HepG2 (cell line): Measurements from ENCODE around the gene PLCD4. TPM values are rescaled to one million over a fixed set of nuclear protein-coding genes. Genes with fewer than 3 reads are reported as not detected.

Experiments
- ATAC-seq: fragments of 200-7000 bp; cut with Tn5 transposase; 3 replicates; pipeline ENCODE4 v1.9.1; 2020; ENCODE audit warnings: mild to moderate bottlenecking, moderate library complexity
- BruUV-seq: library from RNA; stranded (reverse); fragments of 400-500 nt; replicated peaks from 2 replicates; lab custom pipeline; 2021; lab: Mats Ljungman, UMichigan
- CTCF ChIA-PET: fragments of 300-600 bp; formaldehyde crosslinking; extraction: SDS; loops from one replicate; lab custom pipeline; 2021; ENCODE audit warnings: low total read pairs, inconsistent platforms, low intra/inter-chr PET ratio; lab: Yijun Ruan, JAX
- POLR2A ChIA-PET: fragments of 350-600 bp; sonication (Branson Sonifier 250); formaldehyde crosslinking; loops from one replicate; lab custom pipeline; 2020; ENCODE audit warnings: antibody characterized with exemption, inconsistent platforms; lab: Yijun Ruan, JAX
- DNase-seq: peaks from one replicate; pipeline ENCODE4 v3.0.0-alpha.2; 2015; ENCODE audit warnings: low spot score
- FAIRE-seq: peaks from 3 replicates; lab custom pipeline; 2011; peaks lifted over from hg19 to GRCh38; lab: Jason Lieb, UNC
- H2AFZ ChIP-seq: one replicate; pipeline ENCODE4 v1.6.1; 2011; ENCODE audit warnings: low read length, inconsistent platforms
- H3K27ac ChIP-seq: fragments of 300-600 bp; 3 replicates; pipeline ENCODE4 v1.8.0; 2011; ENCODE audit warnings: mixed run types, mild to moderate bottlenecking, mixed read lengths, low read length, inconsistent platforms; ENCODE audit not compliant: insufficient read depth; ENCODE audit errors: extremely low read length
- H3K27me3 ChIP-seq, 2 experiments: fragments of 200-600 bp in 1 of 2; 2 replicates in 1 of 2; 3 replicates in 1 of 2; pipeline versions ENCODE4 v1.6.0 to v1.8.0; 2011; ENCODE audit warnings: low read length in 2 of 2, mild to moderate bottlenecking in 2 of 2, moderate library complexity in 2 of 2, inconsistent platforms in 1 of 2; ENCODE audit not compliant: insufficient read depth in 2 of 2, control insufficient read depth in 1 of 2
- H3K36me3 ChIP-seq, 2 experiments: fragments of 200-600 bp in 1 of 2; replicated peaks in 1 of 2; 2 replicates in 1 of 2; 3 replicates in 1 of 2; pipeline versions ENCODE4 v1.5.1 to v1.8.0; 2011; ENCODE audit warnings: low read length in 2 of 2, inconsistent platforms in 1 of 2; ENCODE audit not compliant: insufficient read depth in 2 of 2, control insufficient read depth in 1 of 2
- H3K4me1 ChIP-seq: 2 replicates; pipeline ENCODE4 v1.5.1; 2012; ENCODE audit warnings: low read length, inconsistent platforms; ENCODE audit not compliant: insufficient read depth
- H3K4me2 ChIP-seq: 2 replicates; pipeline ENCODE4 v1.6.0; 2011; ENCODE audit warnings: low read depth, low read length, inconsistent platforms
- H3K4me3 ChIP-seq, 3 experiments: fragments of 200-600 bp in 1 of 3; sonication (generic), shearing (Covaris generic) in 1 of 3; replicated peaks in 1 of 3; 2 replicates each; pipeline ENCODE4 v1.5.1; 2011 to 2016; ENCODE audit warnings: low read length in 3 of 3, inconsistent platforms in 2 of 3, low read depth in 2 of 3, mild to moderate bottlenecking in 2 of 3, control low read depth in 1 of 3, mixed read lengths in 1 of 3; ENCODE audit not compliant: insufficient read depth in 1 of 3
- H3K79me2 ChIP-seq: one replicate; pipeline ENCODE4 v1.6.1; 2011; ENCODE audit warnings: low read length, inconsistent platforms; ENCODE audit not compliant: insufficient read depth
- H3K9ac ChIP-seq: 2 replicates; pipeline ENCODE4 v1.6.0; 2011; ENCODE audit warnings: mild to moderate bottlenecking, low read depth, low read length, inconsistent platforms; ENCODE audit not compliant: insufficient read depth
- H3K9me3 ChIP-seq: 2 replicates; pipeline ENCODE4 v1.5.1; 2012; ENCODE audit warnings: mild to moderate bottlenecking, low read length
- H4K20me1 ChIP-seq: 2 replicates; pipeline ENCODE4 v1.6.0; 2011; ENCODE audit warnings: inconsistent platforms, mild to moderate bottlenecking, low read length, moderate library complexity; ENCODE audit not compliant: insufficient read depth
- DRAP1 ChIP-seq: IDR thresholded peaks from 2 replicates; pipeline ENCODE4 v1.6.1; 2016; ENCODE audit warnings: missing genetic modification reagents, missing compliant biosample characterization
- RNF219 ChIP-seq: sonication (generic); formaldehyde crosslinking; IDR thresholded peaks from 2 replicates; pipeline ENCODE4 v1.5.0; 2020; ENCODE audit warnings: mild to moderate bottlenecking, missing genetic modification reagents
- TMF1 ChIP-seq: sonication (generic); formaldehyde crosslinking; IDR thresholded peaks from 2 replicates; pipeline ENCODE4 v1.8.1; 2022; ENCODE audit warnings: low read depth, missing genetic modification reagents
- WGBS: methylation state at CpG from one replicate; pipeline ENCODE4 v1.1.6; 2017; ENCODE audit warnings: low lambda C conversion rate; 5-methylcytosine and 5-hydroxymethylcytosine counted together
- in situ Hi-C: cut with HindIII; loops from 2 replicates; pipeline ENCODE4 v1.10.0; 2017; ENCODE audit warnings: low pct_unique_long_range_greater_than_20kb; ENCODE audit not compliant: extremely low pct_ligation_motif_present
- intact Hi-C: fragments of 100-400 bp; cut with micrococcal nuclease; formaldehyde crosslinking; loops from one replicate; pipeline ENCODE4 v1.10.0; 2022; ENCODE audit not compliant: unreplicated experiment
- polyA plus RNA-seq, 8 experiments: library from polyadenylated mRNA; depleted of rRNA in 3 of 8; stranded (reverse) in 7 of 8; unstranded in 1 of 8; fragments of >200 nt; fragmentation: Illumina TruSeq in 4 of 8; extraction: Trizol in 4 of 8; gene quantifications; 2 replicates each; pipeline versions ENCODE4 v1.2.1 to v1.2.3, GENCODE V29; 2011 to 2016; ENCODE audit warnings: low read depth in 4 of 8, missing spikeins in 1 of 8, mixed read lengths in 1 of 8; ENCODE audit not compliant: insufficient read depth in 1 of 8
- total RNA-seq, 5 experiments: library from RNA; depleted of rRNA; stranded (reverse); fragments of >200 nt; fragmentation: Illumina TruSeq; extraction: Trizol; gene quantifications; 2 replicates each; pipeline ENCODE4 v1.2.3, GENCODE V29; 2016; ENCODE audit warnings: low read depth in 1 of 5
- TF ChIP-seq, protein P1 (sequence below): sonication (generic); formaldehyde crosslinking; IDR thresholded peaks from 2 replicates; pipeline ENCODE4 v1.5.0; 2020; ENCODE audit warnings: mild to moderate bottlenecking, missing genetic modification reagents
- TF ChIP-seq, protein P2 (sequence below): sonication (generic); formaldehyde crosslinking; IDR thresholded peaks from 2 replicates; pipeline ENCODE4 v1.5.1; 2020; ENCODE audit warnings: missing genetic modification reagents, mild to moderate bottlenecking, borderline replicate concordance

The PLCD4 gene
- total and polyA plus RNA-seq, 2 of the 13 experiments (the other 11 are each of a cell fraction or from before 2014, with no cell fraction given) = 0.26 TPM; not detected in 1

- TF ChIP-seq DRAP1 (CRISPR knock-in tag) = no peak
- no peak for TF ChIP-seq RNF219 (CRISPR knock-in tag)
- TF ChIP-seq, protein P1, sequence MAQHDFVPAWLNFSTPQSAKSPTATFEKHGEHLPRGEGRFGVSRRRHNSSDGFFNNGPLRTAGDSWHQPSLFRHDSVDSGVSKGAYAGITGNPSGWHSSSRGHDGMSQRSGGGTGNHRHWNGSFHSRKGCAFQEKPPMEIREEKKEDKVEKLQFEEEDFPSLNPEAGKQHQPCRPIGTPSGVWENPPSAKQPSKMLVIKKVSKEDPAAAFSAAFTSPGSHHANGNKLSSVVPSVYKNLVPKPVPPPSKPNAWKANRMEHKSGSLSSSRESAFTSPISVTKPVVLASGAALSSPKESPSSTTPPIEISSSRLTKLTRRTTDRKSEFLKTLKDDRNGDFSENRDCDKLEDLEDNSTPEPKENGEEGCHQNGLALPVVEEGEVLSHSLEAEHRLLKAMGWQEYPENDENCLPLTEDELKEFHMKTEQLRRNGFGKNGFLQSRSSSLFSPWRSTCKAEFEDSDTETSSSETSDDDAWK = no peak
Observed at GRCh38 chr2:218631837-218632236, 24.1 kb downstream of the PLCD4 start (continued).

DNA sequence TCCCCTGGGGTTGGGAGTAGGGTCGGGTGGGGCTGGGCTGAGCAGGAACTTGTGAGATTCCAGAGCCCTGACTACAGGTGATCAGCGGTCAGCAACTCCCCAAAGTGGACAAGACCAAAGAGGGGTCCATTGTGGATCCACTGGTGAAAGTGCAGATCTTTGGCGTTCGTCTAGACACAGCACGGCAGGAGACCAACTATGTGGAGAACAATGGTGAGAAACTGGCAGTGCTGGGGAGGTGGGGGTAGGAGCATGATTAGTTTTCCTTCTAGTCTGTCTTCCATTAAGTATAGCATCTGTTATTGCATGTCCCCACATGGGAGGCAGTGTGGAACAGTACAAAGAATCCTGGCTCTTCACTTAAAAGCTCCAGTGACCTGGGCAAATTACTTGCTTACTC lies 28.0 kb downstream of the PLCD4 start:
- in situ Hi-C loops = no loop called here
- Histone ChIP-seq H2AFZ (no peak overlapping the region), H3K9ac (no peak overlapping the region), H4K20me1 (no peaks in the 10 kb centered on the region), H3K4me1 (no peaks in the 10 kb centered on the region), H3K4me3 (no peak overlapping the region), H3K4me2 (no peak overlapping the region), H3K9me3 (no peaks in the 10 kb centered on the region), H3K79me2 (no peaks in the 10 kb centered on the region), H3K27me3 (no peaks in the 10 kb centered on the region), H3K36me3 (peaks cover 28 to 45% of the 10 kb centered on the region in 2 experiments), H3K27ac (no peak overlapping the region)
- over 99% methylated on average over 5 of the region's 5 CpGs for WGBS
- ChIA-PET CTCF (no interaction called here), POLR2A (no interaction called here)
- FAIRE-seq (no peak), DNase-seq (no peak), ATAC-seq (no peak)
- intact Hi-C loops = no loop called here
- TF ChIP-seq TMF1 = no peak
- TF ChIP-seq, protein P2, sequence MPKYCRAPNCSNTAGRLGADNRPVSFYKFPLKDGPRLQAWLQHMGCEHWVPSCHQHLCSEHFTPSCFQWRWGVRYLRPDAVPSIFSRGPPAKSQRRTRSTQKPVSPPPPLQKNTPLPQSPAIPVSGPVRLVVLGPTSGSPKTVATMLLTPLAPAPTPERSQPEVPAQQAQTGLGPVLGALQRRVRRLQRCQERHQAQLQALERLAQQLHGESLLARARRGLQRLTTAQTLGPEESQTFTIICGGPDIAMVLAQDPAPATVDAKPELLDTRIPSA (CRISPR knock-in tag) = no peak
- BruUV-seq = no TSS peak
